Neural progenitor cell (in vitro differentiated cells): ENCODE data around the gene RAB40B. TPM values are rescaled to one million over a fixed set of nuclear protein-coding genes. Genes with fewer than 3 reads are reported as not detected.
"Not testable (repeated sequence)": the region's sequence is repeated elsewhere in the genome, so short reads cannot be mapped to it uniquely, and the experiment has no call there.

ENCODE experiments used
- DNase-seq: peaks from one replicate; pipeline ENCODE4 v3.0.0-alpha.2; 2016; ENCODE audit warnings: low spot score
- H2AFZ ChIP-seq: fragments of 200-600 bp; sonication (generic); replicated peaks from 2 replicates; pipeline ENCODE4 v1.6.1; 2016; ENCODE audit warnings: antibody characterized with exemption
- H3F3A ChIP-seq: fragments of 200-600 bp; sonication (generic); 2 replicates; pipeline ENCODE4 v1.6.1; 2016; ENCODE audit warnings: antibody characterized with exemption, low read depth
- H3K27ac ChIP-seq: fragments of 200-600 bp; sonication (generic); 2 replicates; pipeline ENCODE4 v1.5.1; 2016; ENCODE audit warnings: mild to moderate bottlenecking
- H3K27me3 ChIP-seq: fragments of 200-600 bp; sonication (generic); 2 replicates; pipeline ENCODE4 v1.6.1; 2016; ENCODE audit warnings: mild to moderate bottlenecking, moderate library complexity
- H3K36me3 ChIP-seq: fragments of 200-600 bp; sonication (generic); 2 replicates; pipeline ENCODE4 v1.5.1; 2016
- H3K4me1 ChIP-seq: fragments of 200-600 bp; sonication (generic); 2 replicates; pipeline ENCODE4 v1.6.1; 2016; ENCODE audit warnings: mixed run types
- H3K4me2 ChIP-seq: fragments of 200-600 bp; sonication (generic); 2 replicates; pipeline ENCODE4 v1.6.1; 2016
- H3K4me3 ChIP-seq: fragments of 200-600 bp; sonication (generic); 2 replicates; pipeline ENCODE4 v1.5.1; 2016
- H3K79me2 ChIP-seq: fragments of 200-600 bp; sonication (generic); 2 replicates; pipeline ENCODE4 v1.6.1; 2016; ENCODE audit warnings: low read depth
- H3K9ac ChIP-seq: fragments of 200-600 bp; sonication (generic); 2 replicates; pipeline ENCODE4 v1.6.1; 2016
- H3K9me3 ChIP-seq: fragments of 200-600 bp; sonication (generic); 2 replicates; pipeline ENCODE4 v1.5.1; 2016; ENCODE audit warnings: low read depth
- H4K20me1 ChIP-seq: fragments of 200-600 bp; sonication (generic); 2 replicates; pipeline ENCODE4 v1.6.1; 2016; ENCODE audit warnings: low read depth
- H3K27ac Mint-ChIP-seq: 3 replicates; pipeline ENCODE4 v1.8.0; 2021; ENCODE audit warnings: mixed read lengths
- H3K27me3 Mint-ChIP-seq: 2 replicates; pipeline ENCODE4 v1.8.0; 2022; ENCODE audit warnings: low read depth, mild to moderate bottlenecking, inconsistent platforms, moderate library complexity, mixed read lengths; ENCODE audit not compliant: insufficient read depth
- H3K36me3 Mint-ChIP-seq: 3 replicates; pipeline ENCODE4 v1.8.0; 2021; ENCODE audit warnings: mixed read lengths
- H3K4me1 Mint-ChIP-seq: 3 replicates; pipeline ENCODE4 v1.8.0; 2021; ENCODE audit warnings: mixed read lengths
- H3K4me3 Mint-ChIP-seq: 3 replicates; pipeline ENCODE4 v1.8.0; 2021; ENCODE audit warnings: mild to moderate bottlenecking, moderate library complexity, mixed read lengths
- H3K9me3 Mint-ChIP-seq: 3 replicates; pipeline ENCODE4 v1.8.0; 2020; ENCODE audit warnings: mixed read lengths
- EZH2 ChIP-seq: fragments of 200-600 bp; sonication (generic); IDR thresholded peaks from 2 replicates; pipeline ENCODE4 v1.6.1; 2017; ENCODE audit warnings: antibody characterized with exemption, mild to moderate bottlenecking, moderate library complexity
- EZH2phosphoT487 ChIP-seq: fragments of 200-600 bp; sonication (generic); IDR thresholded peaks from 2 replicates; pipeline ENCODE4 v1.6.1; 2017; ENCODE audit warnings: antibody characterized with exemption
- total RNA-seq: library from RNA; depleted of rRNA; stranded (reverse); fragments of >200 nt; gene quantifications from 2 replicates; pipeline ENCODE4 v1.2.3, GENCODE V29; 2015; ENCODE audit warnings: low replicate concordance
- TF ChIP-seq, protein P1 (sequence below): fragments of 200-600 bp; sonication (generic); IDR thresholded peaks from 2 replicates; pipeline ENCODE4 v1.5.1; 2017; ENCODE audit warnings: antibody characterized with exemption, mild to moderate bottlenecking

RAB40B gene, protein sequence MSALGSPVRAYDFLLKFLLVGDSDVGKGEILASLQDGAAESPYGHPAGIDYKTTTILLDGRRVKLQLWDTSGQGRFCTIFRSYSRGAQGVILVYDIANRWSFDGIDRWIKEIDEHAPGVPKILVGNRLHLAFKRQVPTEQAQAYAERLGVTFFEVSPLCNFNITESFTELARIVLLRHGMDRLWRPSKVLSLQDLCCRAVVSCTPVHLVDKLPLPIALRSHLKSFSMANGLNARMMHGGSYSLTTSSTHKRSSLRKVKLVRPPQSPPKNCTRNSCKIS
- 5.6 and 10.3 TPM in 2 replicates for total RNA-seq

DNA sequence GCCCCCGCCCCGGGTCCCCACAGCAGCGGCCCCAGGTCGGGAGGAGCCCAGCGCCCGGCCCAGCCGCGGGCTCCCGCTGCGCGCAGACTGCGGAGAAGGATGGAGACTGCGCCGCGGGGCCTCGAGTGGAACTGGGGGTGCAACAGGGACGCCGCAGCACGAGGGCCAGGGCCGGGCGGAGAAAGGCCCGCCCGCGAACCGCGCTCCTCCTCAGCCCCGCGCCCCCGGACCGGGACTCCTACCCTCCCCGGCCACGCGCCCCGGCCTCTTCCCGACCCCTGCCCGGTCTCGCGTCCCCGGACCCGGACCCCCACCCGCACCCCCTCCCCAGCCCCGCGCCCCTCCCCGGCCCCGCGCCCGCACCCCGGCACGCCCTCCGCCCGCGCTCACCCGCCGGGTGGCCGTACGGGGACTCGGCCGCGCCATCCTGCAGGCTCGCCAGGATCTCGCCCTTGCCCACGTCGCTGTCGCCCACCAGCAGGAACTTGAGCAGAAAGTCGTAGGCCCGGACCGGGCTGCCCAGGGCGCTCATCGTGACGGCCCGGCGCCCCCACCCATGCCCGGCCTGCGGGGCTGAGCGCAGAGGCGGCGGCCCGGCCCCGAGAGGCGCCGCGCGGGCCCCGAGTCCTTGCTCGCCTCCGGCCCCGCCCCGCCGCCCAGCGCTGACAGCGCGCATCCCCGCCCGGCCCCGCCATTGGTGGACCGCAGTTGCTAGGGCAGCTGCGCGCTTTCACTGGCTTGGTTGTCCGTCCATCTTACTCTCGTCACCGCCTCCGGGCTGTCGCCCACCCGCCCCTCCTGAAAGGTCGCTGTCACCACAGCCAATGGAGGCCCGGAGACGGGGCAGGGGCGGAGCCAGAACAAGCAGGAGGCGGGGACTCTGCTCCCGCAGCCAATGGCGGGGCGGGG, at the start of gene RAB40B:
Gene RAB40B, minus strand, starts transcription at position 634 of the 909 bp plus-strand sequence. Its CDS starts 102 bp downstream, at position 532.
- no peak within 1 kb of the TSS for H3K27ac ChIP-seq
- peaks cover 22% of the 10 kb centered on the region for H3K9me3 Mint-ChIP-seq
- no peak within 1 kb of the TSS for H3K27ac Mint-ChIP-seq
- H3K4me3 Mint-ChIP-seq, result peak within 1 kb of the TSS; percentile 94
- peak within 1 kb of the TSS; percentile 99 for H3K4me2 ChIP-seq
- H3K4me3 ChIP-seq, result peak within 1 kb of the TSS; percentile 77
- no peaks in the 10 kb centered on the region for H3K36me3 ChIP-seq
- TF ChIP-seq, protein P1, sequence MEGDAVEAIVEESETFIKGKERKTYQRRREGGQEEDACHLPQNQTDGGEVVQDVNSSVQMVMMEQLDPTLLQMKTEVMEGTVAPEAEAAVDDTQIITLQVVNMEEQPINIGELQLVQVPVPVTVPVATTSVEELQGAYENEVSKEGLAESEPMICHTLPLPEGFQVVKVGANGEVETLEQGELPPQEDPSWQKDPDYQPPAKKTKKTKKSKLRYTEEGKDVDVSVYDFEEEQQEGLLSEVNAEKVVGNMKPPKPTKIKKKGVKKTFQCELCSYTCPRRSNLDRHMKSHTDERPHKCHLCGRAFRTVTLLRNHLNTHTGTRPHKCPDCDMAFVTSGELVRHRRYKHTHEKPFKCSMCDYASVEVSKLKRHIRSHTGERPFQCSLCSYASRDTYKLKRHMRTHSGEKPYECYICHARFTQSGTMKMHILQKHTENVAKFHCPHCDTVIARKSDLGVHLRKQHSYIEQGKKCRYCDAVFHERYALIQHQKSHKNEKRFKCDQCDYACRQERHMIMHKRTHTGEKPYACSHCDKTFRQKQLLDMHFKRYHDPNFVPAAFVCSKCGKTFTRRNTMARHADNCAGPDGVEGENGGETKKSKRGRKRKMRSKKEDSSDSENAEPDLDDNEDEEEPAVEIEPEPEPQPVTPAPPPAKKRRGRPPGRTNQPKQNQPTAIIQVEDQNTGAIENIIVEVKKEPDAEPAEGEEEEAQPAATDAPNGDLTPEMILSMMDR, result no peak
- TF ChIP-seq EZH2phosphoT487, result no peak
- TF ChIP-seq EZH2, result peak; percentile 68
- peaks cover 6% of the 10 kb centered on the region for H3F3A ChIP-seq
- H3K9me3 ChIP-seq, result no peaks in the 10 kb centered on the region
- peak; percentile 99 for DNase-seq
- H3K4me1 ChIP-seq, result peaks cover 4% of the 10 kb centered on the region
- peaks cover 8% of the 10 kb centered on the region for H4K20me1 ChIP-seq
- peaks cover 32% of the 10 kb centered on the region for H3K27me3 Mint-ChIP-seq
- H3K27me3 ChIP-seq, result peaks cover 58% of the 10 kb centered on the region
- no peak within 1 kb of the TSS for H3K9ac ChIP-seq
- no peaks in the 10 kb centered on the region for H3K79me2 ChIP-seq
- peaks cover 10% of the 10 kb centered on the region for H3K36me3 Mint-ChIP-seq
- peak within 1 kb of the TSS; percentile 96 for H2AFZ ChIP-seq
- peaks cover 9% of the 10 kb centered on the region for H3K4me1 Mint-ChIP-seq

DNA sequence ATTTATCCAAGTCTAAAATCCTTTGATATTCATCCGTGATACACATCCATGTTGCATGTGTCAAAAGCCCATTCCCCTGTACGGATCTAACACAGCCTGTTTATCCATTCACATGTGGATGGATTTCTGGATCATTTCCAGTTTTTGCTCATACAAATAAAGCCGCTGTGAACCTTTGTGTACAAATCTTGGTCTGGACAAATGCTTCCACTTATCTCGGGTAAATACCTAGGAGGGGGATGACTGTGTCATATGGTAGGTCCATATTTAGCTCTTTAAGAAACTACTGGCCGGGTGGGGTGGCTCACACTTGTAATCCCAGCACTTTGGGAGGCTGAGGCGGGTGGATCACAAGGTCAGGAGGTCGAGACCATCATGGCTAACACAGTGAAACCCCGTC, 47.0 kb upstream of the RAB40B start:
- Mint-ChIP-seq H3K36me3 (peaks cover 37% of the 10 kb centered on the region), H3K9me3 (peaks cover 39% of the 10 kb centered on the region), H3K27me3 (peaks cover 3% of the 10 kb centered on the region), H3K27ac (no peak overlapping the region), H3K4me3 (no peak overlapping the region), H3K4me1 (peaks cover 3% of the 10 kb centered on the region)
- H3K27ac ChIP-seq, result no peak overlapping the region
- H3K4me3 ChIP-seq, result no peak overlapping the region
- peaks cover 11% of the 10 kb centered on the region for H3F3A ChIP-seq
- H3K27me3 ChIP-seq, result peaks cover 19% of the 10 kb centered on the region
- peaks cover 2% of the 10 kb centered on the region for H3K9me3 ChIP-seq
- H3K79me2 ChIP-seq, result no peaks in the 10 kb centered on the region
- no peaks in the 10 kb centered on the region for H4K20me1 ChIP-seq
- no peak overlapping the region for H3K4me2 ChIP-seq
- no peak for DNase-seq
- H3K4me1 ChIP-seq, result no peaks in the 10 kb centered on the region
- TF ChIP-seq EZH2phosphoT487 (no peak), EZH2 (no peak)
- TF ChIP-seq, protein P1, result no peak
- no peak overlapping the region for H3K9ac ChIP-seq
- no peak overlapping the region for H2AFZ ChIP-seq
- peaks cover 8% of the 10 kb centered on the region for H3K36me3 ChIP-seq

DNA sequence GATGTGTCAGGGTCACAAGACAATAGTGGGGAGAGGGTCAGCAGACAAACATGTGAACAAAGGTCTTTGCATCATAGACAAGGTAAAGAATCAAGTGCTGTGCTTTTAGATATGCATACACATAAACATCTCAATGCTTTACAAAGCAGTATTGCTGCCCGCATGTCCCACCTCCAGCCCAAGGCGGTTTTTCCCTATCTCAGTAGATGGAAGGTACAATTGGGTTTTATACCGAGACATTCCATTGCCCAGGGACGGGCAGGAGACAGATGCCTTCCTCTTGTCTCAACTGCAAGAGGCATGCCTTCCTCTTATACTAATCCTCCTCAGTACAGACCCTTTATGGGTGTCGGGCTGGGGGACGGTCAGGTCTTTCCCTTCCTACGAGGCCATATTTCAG, 46.2 kb upstream of the RAB40B start:
- H4K20me1 ChIP-seq, H3K27me3 Mint-ChIP-seq, DNase-seq, H3K4me1 ChIP-seq, H3F3A ChIP-seq, H3K4me1 Mint-ChIP-seq, H2AFZ ChIP-seq, H3K4me2 ChIP-seq, H3K27ac ChIP-seq, H3K9ac ChIP-seq, H3K9me3 ChIP-seq, H3K27ac Mint-ChIP-seq, H3K4me3 ChIP-seq, H3K79me2 ChIP-seq, H3K4me3 Mint-ChIP-seq: not testable (repeated sequence)
- peaks cover 45% of the 10 kb centered on the region for H3K36me3 Mint-ChIP-seq
- H3K9me3 Mint-ChIP-seq, result peaks cover 47% of the 10 kb centered on the region
- peaks cover 11% of the 10 kb centered on the region for H3K27me3 ChIP-seq
- peaks cover 11% of the 10 kb centered on the region for H3K36me3 ChIP-seq
